HepG2 (cell line): ENCODE measurements around the gene TFF2. TPM values are rescaled to one million over a fixed set of nuclear protein-coding genes. Genes with fewer than 3 reads are reported as not detected.

ENCODE experiments used
- ATAC-seq: fragments of 200-7000 bp; cut with Tn5 transposase; 3 replicates; pipeline ENCODE4 v1.9.1; 2020; ENCODE audit warnings: mild to moderate bottlenecking, moderate library complexity
- BruUV-seq: library from RNA; stranded (reverse); fragments of 400-500 nt; replicated peaks from 2 replicates; lab custom pipeline; 2021; lab: Mats Ljungman, UMichigan
- CTCF ChIA-PET: fragments of 300-600 bp; formaldehyde crosslinking; extraction: SDS; loops from one replicate; lab custom pipeline; 2021; ENCODE audit warnings: low total read pairs, inconsistent platforms, low intra/inter-chr PET ratio; lab: Yijun Ruan, JAX
- POLR2A ChIA-PET: fragments of 350-600 bp; sonication (Branson Sonifier 250); formaldehyde crosslinking; loops from one replicate; lab custom pipeline; 2020; ENCODE audit warnings: antibody characterized with exemption, inconsistent platforms; lab: Yijun Ruan, JAX
- DNase-seq: peaks from one replicate; pipeline ENCODE4 v3.0.0-alpha.2; 2015; ENCODE audit warnings: low spot score
- FAIRE-seq: peaks from 3 replicates; lab custom pipeline; 2011; peaks lifted over from hg19 to GRCh38; lab: Jason Lieb, UNC
- H2AFZ ChIP-seq: one replicate; pipeline ENCODE4 v1.6.1; 2011; ENCODE audit warnings: low read length, inconsistent platforms
- H3K27ac ChIP-seq: fragments of 300-600 bp; 3 replicates; pipeline ENCODE4 v1.8.0; 2011; ENCODE audit warnings: mixed run types, mild to moderate bottlenecking, mixed read lengths, low read length, inconsistent platforms; ENCODE audit not compliant: insufficient read depth; ENCODE audit errors: extremely low read length
- H3K27me3 ChIP-seq, 2 experiments: fragments of 200-600 bp in 1 of 2; 2 replicates in 1 of 2; 3 replicates in 1 of 2; pipeline versions ENCODE4 v1.6.0 to v1.8.0; 2011; ENCODE audit warnings: low read length in 2 of 2, mild to moderate bottlenecking in 2 of 2, moderate library complexity in 2 of 2, inconsistent platforms in 1 of 2; ENCODE audit not compliant: insufficient read depth in 2 of 2, control insufficient read depth in 1 of 2
- H3K36me3 ChIP-seq, 2 experiments: fragments of 200-600 bp in 1 of 2; replicated peaks in 1 of 2; 2 replicates in 1 of 2; 3 replicates in 1 of 2; pipeline versions ENCODE4 v1.5.1 to v1.8.0; 2011; ENCODE audit warnings: low read length in 2 of 2, inconsistent platforms in 1 of 2; ENCODE audit not compliant: insufficient read depth in 2 of 2, control insufficient read depth in 1 of 2
- H3K4me1 ChIP-seq: 2 replicates; pipeline ENCODE4 v1.5.1; 2012; ENCODE audit warnings: low read length, inconsistent platforms; ENCODE audit not compliant: insufficient read depth
- H3K4me2 ChIP-seq: 2 replicates; pipeline ENCODE4 v1.6.0; 2011; ENCODE audit warnings: low read depth, low read length, inconsistent platforms
- H3K4me3 ChIP-seq, 3 experiments: fragments of 200-600 bp in 1 of 3; sonication (generic), shearing (Covaris generic) in 1 of 3; replicated peaks in 1 of 3; 2 replicates each; pipeline ENCODE4 v1.5.1; 2011 to 2016; ENCODE audit warnings: low read length in 3 of 3, inconsistent platforms in 2 of 3, low read depth in 2 of 3, mild to moderate bottlenecking in 2 of 3, control low read depth in 1 of 3, mixed read lengths in 1 of 3; ENCODE audit not compliant: insufficient read depth in 1 of 3
- H3K79me2 ChIP-seq: one replicate; pipeline ENCODE4 v1.6.1; 2011; ENCODE audit warnings: low read length, inconsistent platforms; ENCODE audit not compliant: insufficient read depth
- H3K9ac ChIP-seq: 2 replicates; pipeline ENCODE4 v1.6.0; 2011; ENCODE audit warnings: mild to moderate bottlenecking, low read depth, low read length, inconsistent platforms; ENCODE audit not compliant: insufficient read depth
- H3K9me3 ChIP-seq: 2 replicates; pipeline ENCODE4 v1.5.1; 2012; ENCODE audit warnings: mild to moderate bottlenecking, low read length
- H4K20me1 ChIP-seq: 2 replicates; pipeline ENCODE4 v1.6.0; 2011; ENCODE audit warnings: inconsistent platforms, mild to moderate bottlenecking, low read length, moderate library complexity; ENCODE audit not compliant: insufficient read depth
- ARNTL ChIP-seq: sonication (generic); formaldehyde crosslinking; IDR thresholded peaks from 2 replicates; pipeline ENCODE4 v1.4.0; 2020; ENCODE audit warnings: mild to moderate bottlenecking, missing genetic modification reagents
- BORCS8-MEF2B ChIP-seq: sonication (generic); formaldehyde crosslinking; IDR thresholded peaks from 2 replicates; pipeline ENCODE4 v1.8.0; 2022; ENCODE audit warnings: mild to moderate bottlenecking, missing genetic modification reagents
- GABPA ChIP-seq, 2 experiments: IDR thresholded peaks; 2 replicates each; pipeline ENCODE4 v1.6.1; 2011 to 2016; ENCODE audit warnings: low read depth in 2 of 2, low read length in 1 of 2, missing biosample characterization in 1 of 2, missing genetic modification characterization in 1 of 2
- HNRNPK ChIP-seq: fragments of 200-400 bp; formaldehyde crosslinking; IDR thresholded peaks from 2 replicates; pipeline ENCODE4 v1.6.1; 2018; ENCODE audit warnings: low read length, low read depth, moderate library complexity, mild to moderate bottlenecking; ENCODE audit not compliant: poor library complexity, severe bottlenecking
- MED1 ChIP-seq: sonication (generic); formaldehyde crosslinking; IDR thresholded peaks from 2 replicates; pipeline ENCODE4 v1.4.0; 2020; ENCODE audit warnings: missing genetic modification reagents
- NRL ChIP-seq: sonication (generic); formaldehyde crosslinking; IDR thresholded peaks from 2 replicates; pipeline ENCODE4 v1.5.0; 2020; ENCODE audit warnings: missing genetic modification reagents, mild to moderate bottlenecking, moderate library complexity, borderline replicate concordance
- SKI ChIP-seq: fragments of 450-650 bp; IDR thresholded peaks from one replicate; pipeline ENCODE4 v1.6.1; 2018; ENCODE audit warnings: mild to moderate bottlenecking; ENCODE audit not compliant: partially characterized antibody
- SMAD3 ChIP-seq: sonication (generic); formaldehyde crosslinking; IDR thresholded peaks from 2 replicates; pipeline ENCODE4 v1.4.0; 2020; ENCODE audit warnings: missing genetic modification reagents
- SRF ChIP-seq: IDR thresholded peaks from 2 replicates; pipeline ENCODE4 v1.6.1; 2011; ENCODE audit warnings: mild to moderate bottlenecking, low read depth, low read length, moderate library complexity
- TARDBP ChIP-seq: sonication (generic); formaldehyde crosslinking; IDR thresholded peaks from 2 replicates; pipeline ENCODE4 v1.8.0; 2022; ENCODE audit warnings: mild to moderate bottlenecking, missing genetic modification reagents
- TFDP2 ChIP-seq: sonication (generic); formaldehyde crosslinking; IDR thresholded peaks from 2 replicates; pipeline ENCODE4 v1.4.0; 2020; ENCODE audit warnings: missing genetic modification reagents
- ZBTB14 ChIP-seq: sonication (generic); formaldehyde crosslinking; IDR thresholded peaks from 2 replicates; pipeline ENCODE4 v1.4.0; 2020; ENCODE audit warnings: missing genetic modification reagents
- ZBTB26 ChIP-seq: IDR thresholded peaks from 2 replicates; pipeline ENCODE4 v1.6.1; 2016; ENCODE audit warnings: missing compliant biosample characterization, missing genetic modification reagents, borderline replicate concordance
- ZNF292 ChIP-seq: sonication (generic); formaldehyde crosslinking; IDR thresholded peaks from 2 replicates; pipeline ENCODE4 v1.8.1; 2022; ENCODE audit warnings: mild to moderate bottlenecking, low read depth, missing genetic modification reagents, borderline replicate concordance
- ZNF30 ChIP-seq: sonication (generic); formaldehyde crosslinking; IDR thresholded peaks from 2 replicates; pipeline ENCODE4 v1.5.0; 2020; ENCODE audit warnings: mild to moderate bottlenecking, missing genetic modification reagents
- ZNF510 ChIP-seq: sonication (generic); formaldehyde crosslinking; IDR thresholded peaks from 2 replicates; pipeline ENCODE4 v1.4.0; 2020; ENCODE audit warnings: low read depth, mild to moderate bottlenecking, missing genetic modification reagents
- WGBS: methylation state at CpG from one replicate; pipeline ENCODE4 v1.1.6; 2017; ENCODE audit warnings: low lambda C conversion rate; 5-methylcytosine and 5-hydroxymethylcytosine counted together
- in situ Hi-C: cut with HindIII; loops from 2 replicates; pipeline ENCODE4 v1.10.0; 2017; ENCODE audit warnings: low pct_unique_long_range_greater_than_20kb; ENCODE audit not compliant: extremely low pct_ligation_motif_present
- intact Hi-C: fragments of 100-400 bp; cut with micrococcal nuclease; formaldehyde crosslinking; loops from one replicate; pipeline ENCODE4 v1.10.0; 2022; ENCODE audit not compliant: unreplicated experiment
- polyA plus RNA-seq, 8 experiments: library from polyadenylated mRNA; depleted of rRNA in 3 of 8; stranded (reverse) in 7 of 8; unstranded in 1 of 8; fragments of >200 nt; fragmentation: Illumina TruSeq in 4 of 8; extraction: Trizol in 4 of 8; gene quantifications; 2 replicates each; pipeline versions ENCODE4 v1.2.1 to v1.2.3, GENCODE V29; 2011 to 2016; ENCODE audit warnings: low read depth in 4 of 8, missing spikeins in 1 of 8, mixed read lengths in 1 of 8; ENCODE audit not compliant: insufficient read depth in 1 of 8
- total RNA-seq, 5 experiments: library from RNA; depleted of rRNA; stranded (reverse); fragments of >200 nt; fragmentation: Illumina TruSeq; extraction: Trizol; gene quantifications; 2 replicates each; pipeline ENCODE4 v1.2.3, GENCODE V29; 2016; ENCODE audit warnings: low read depth in 1 of 5
- TF ChIP-seq, protein P1 (sequence below): sonication (generic); formaldehyde crosslinking; IDR thresholded peaks from 2 replicates; pipeline ENCODE4 v1.8.0; 2022; ENCODE audit warnings: missing genetic modification reagents, mild to moderate bottlenecking, borderline replicate concordance

Gene TFF2
- total and polyA plus RNA-seq, 2 of the 13 experiments (the other 11 are each of a cell fraction or from before 2014, with no cell fraction given): 1.5 TPM; not detected in 1

DNA sequence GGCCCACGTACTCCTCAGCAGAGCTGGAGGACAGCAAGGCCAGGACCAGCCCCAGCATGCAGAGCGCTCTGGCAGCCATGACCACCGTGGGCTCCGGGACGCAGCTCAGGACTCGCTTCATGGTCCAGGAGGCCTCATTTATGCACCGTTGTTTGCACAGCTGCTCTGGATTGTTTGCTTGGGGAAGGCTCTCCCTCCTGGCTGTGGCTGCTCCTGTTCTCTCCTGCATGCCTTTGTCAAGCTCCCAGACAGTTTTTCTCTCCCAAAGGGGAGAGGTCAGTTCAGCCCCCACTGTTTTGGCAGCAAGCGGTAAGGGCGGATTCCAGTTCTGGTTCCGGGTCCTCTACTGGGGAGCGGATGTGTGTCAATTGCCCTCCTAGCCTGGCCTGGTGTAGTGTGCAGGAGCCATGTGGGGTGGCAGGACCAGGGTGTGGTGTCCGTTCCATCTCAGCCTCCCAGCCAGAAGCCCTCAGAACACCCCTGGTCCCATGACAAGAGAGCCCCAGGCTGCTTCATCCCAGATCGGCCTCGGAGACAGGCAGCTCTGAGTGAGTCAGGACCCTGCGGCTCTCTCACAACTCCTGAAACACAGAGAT is 35.4 kb downstream of the TFF2 start, which contains the start of gene TFF3:
TSS of gene TFF3 (minus strand) at position 114 of the 596 bp plus-strand sequence. CDS start at position 79, 35 bp downstream.
- Histone ChIP-seq H3K9ac (peak within 1 kb of the TSS; percentile 38), H3K4me3 (peak within 1 kb of the TSS; percentile 25 to 63 (median 41); a peak in 5 of 6 replicates), H4K20me1 (no peaks in the 10 kb centered on the region), H3K4me2 (peak within 1 kb of the TSS; percentile 83), H2AFZ (peak within 1 kb of the TSS; percentile 24), H3K4me1 (peaks cover 61% of the 10 kb centered on the region), H3K27ac (peak within 1 kb of the TSS; percentile 23), H3K36me3 (no peaks in the 10 kb centered on the region), H3K79me2 (no peaks in the 10 kb centered on the region), H3K27me3 (no peaks in the 10 kb centered on the region; a peak in 1 of 5 replicates), H3K9me3 (no peaks in the 10 kb centered on the region)
- DNase-seq (peak; percentile 84), FAIRE-seq (peak; percentile 83), ATAC-seq (peak; percentile 85)
- ChIA-PET POLR2A (no interaction called here), CTCF (no interaction called here)
- BruUV-seq: no TSS peak
- in situ Hi-C loops: no loop called here
- WGBS: 7% methylated on average over 6 of the region's 15 CpGs
- intact Hi-C loops: no loop called here
- TF ChIP-seq SKI (no peak), TARDBP (CRISPR knock-in tag) (no peak), ZBTB26 (CRISPR knock-in tag) (peak; percentile 84; the same call in 1 of the 2 replicates), MED1 (CRISPR knock-in tag) (peak; percentile 41; the same call in 1 of the 2 replicates), ARNTL (CRISPR knock-in tag) (0 out of 2 replicates have a peak, but pooled peaks have one; percentile 51), ZNF510 (no peak), NRL (CRISPR knock-in tag) (peak; percentile 71; the same call in 1 of the 2 replicates), GABPA (IDR thresholded peaks at IDR 0.05; ENCODE audit: low read depth, low read length) (peak; percentile 67), GABPA (CRISPR knock-in tag; IDR thresholded peaks at IDR 0.05; ENCODE audit: low read depth) (peak; percentile 75), SRF (no peak), ZBTB14 (no peak), SMAD3 (CRISPR knock-in tag) (0 out of 2 replicates have a peak, but pooled peaks have one; percentile 28), ZNF292 (peak; percentile 98), TFDP2 (CRISPR knock-in tag) (no peak), ZNF30 (CRISPR knock-in tag) (no peak), HNRNPK (no peak), BORCS8-MEF2B (CRISPR knock-in tag) (0 out of 2 replicates have a peak, but pooled peaks have one; percentile 38)
- TF ChIP-seq, protein P1, sequence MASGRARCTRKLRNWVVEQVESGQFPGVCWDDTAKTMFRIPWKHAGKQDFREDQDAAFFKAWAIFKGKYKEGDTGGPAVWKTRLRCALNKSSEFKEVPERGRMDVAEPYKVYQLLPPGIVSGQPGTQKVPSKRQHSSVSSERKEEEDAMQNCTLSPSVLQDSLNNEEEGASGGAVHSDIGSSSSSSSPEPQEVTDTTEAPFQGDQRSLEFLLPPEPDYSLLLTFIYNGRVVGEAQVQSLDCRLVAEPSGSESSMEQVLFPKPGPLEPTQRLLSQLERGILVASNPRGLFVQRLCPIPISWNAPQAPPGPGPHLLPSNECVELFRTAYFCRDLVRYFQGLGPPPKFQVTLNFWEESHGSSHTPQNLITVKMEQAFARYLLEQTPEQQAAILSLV (CRISPR knock-in tag): peak; percentile 74; the same call in 1 of the 2 replicates
